SK-N-SH (cell line): Measurements from ENCODE around the gene HSPA4L. TPM values are rescaled to one million over a fixed set of nuclear protein-coding genes. Genes with fewer than 3 reads are reported as not detected.

Experiments
- CTCF ChIA-PET: fragments of 300-600, 350-600 bp; formaldehyde crosslinking; extraction: SDS; loops from one replicate; lab custom pipeline; 2021; lab: Yijun Ruan, JAX
- POLR2A ChIA-PET: fragments of 350-600 bp; sonication (Branson Sonifier 250); formaldehyde crosslinking; extraction: SDS; loops from one replicate; lab custom pipeline; 2020; ENCODE audit warnings: antibody characterized with exemption, inconsistent platforms; lab: Yijun Ruan, JAX
- DNase-seq: peaks from one replicate; pipeline ENCODE4 v3.0.0; 2012
- H2AFZ ChIP-seq: fragments of 200-600 bp; sonication (generic); 2 replicates; pipeline ENCODE4 v1.8.1; 2016; ENCODE audit warnings: antibody characterized with exemption, mild to moderate bottlenecking, low read depth
- H3F3A ChIP-seq: fragments of 200-600 bp; sonication (generic); replicated peaks from 2 replicates; pipeline ENCODE3; 2016; ENCODE audit warnings: antibody characterized with exemption, mild to moderate bottlenecking; ENCODE audit not compliant: insufficient read depth
- H3K27ac ChIP-seq, 2 experiments: fragments of 200-500 bp in 1 of 2; fragments of 200-600 bp in 1 of 2; sonication (Bioruptor generic) in 1 of 2; sonication (generic), shearing (Covaris generic) in 1 of 2; 2 replicates each; pipeline versions ENCODE4 v1.5.1 to v1.6.1; 2014 to 2016; ENCODE audit warnings: low read depth in 2 of 2, inconsistent platforms in 1 of 2, low read length in 1 of 2, mild to moderate bottlenecking in 1 of 2, mixed read lengths in 1 of 2
- H3K27me3 ChIP-seq: fragments of 200-600 bp; sonication (generic), shearing (Covaris generic); 2 replicates; pipeline ENCODE4 v1.6.1; 2016; ENCODE audit warnings: mixed run types; ENCODE audit not compliant: insufficient read depth
- H3K36me3 ChIP-seq, 2 experiments: fragments of 200-500 bp in 1 of 2; fragments of 200-600 bp in 1 of 2; sonication (Bioruptor generic) in 1 of 2; sonication (generic) in 1 of 2; replicated peaks in 1 of 2; 2 replicates each; pipeline versions ENCODE3 to v1.5.1; 2014 to 2016; ENCODE audit warnings: low read length in 1 of 2, mild to moderate bottlenecking in 1 of 2; ENCODE audit not compliant: insufficient read depth in 2 of 2, control insufficient read depth in 1 of 2
- H3K4me1 ChIP-seq, 2 experiments: fragments of 200-500 bp in 1 of 2; fragments of 200-600 bp in 1 of 2; sonication (Bioruptor generic) in 1 of 2; sonication (generic), shearing (Covaris generic) in 1 of 2; 2 replicates each; pipeline versions ENCODE4 v1.5.1 to v1.6.1; 2014 to 2016; ENCODE audit warnings: low read depth in 1 of 2, low read length in 1 of 2, mixed run types in 1 of 2; ENCODE audit not compliant: insufficient read depth in 2 of 2, control insufficient read depth in 1 of 2
- H3K4me2 ChIP-seq: fragments of 200-600 bp; sonication (generic), shearing (Covaris generic); 2 replicates; pipeline ENCODE4 v1.6.1; 2017; ENCODE audit warnings: mixed run types
- H3K4me3 ChIP-seq, 2 experiments: fragments of 200-500 bp in 1 of 2; fragments of 200-600 bp in 1 of 2; sonication (Bioruptor generic) in 1 of 2; sonication (generic), shearing (Covaris generic) in 1 of 2; 2 replicates each; pipeline versions ENCODE4 v1.5.1 to v1.8.1; 2014 to 2016; ENCODE audit warnings: low read depth in 2 of 2, inconsistent platforms in 1 of 2, low read length in 1 of 2, mild to moderate bottlenecking in 1 of 2, mixed read lengths in 1 of 2, moderate library complexity in 1 of 2
- H3K79me2 ChIP-seq: fragments of 200-600 bp; sonication (generic); 2 replicates; pipeline ENCODE4 v1.8.1; 2017; ENCODE audit warnings: mild to moderate bottlenecking; ENCODE audit not compliant: insufficient read depth
- H3K9ac ChIP-seq: fragments of 200-600 bp; sonication (generic); 2 replicates; pipeline ENCODE4 v1.6.1; 2017; ENCODE audit warnings: mixed run types
- H3K9me2 ChIP-seq: fragments of 200-600 bp; sonication (generic); 2 replicates; pipeline ENCODE4 v1.6.1; 2017; ENCODE audit warnings: mixed run types
- H3K9me3 ChIP-seq: fragments of 200-600 bp; sonication (generic); 2 replicates; pipeline ENCODE4 v1.6.1; 2017; ENCODE audit warnings: mixed run types, mild to moderate bottlenecking, moderate library complexity
- H4K20me1 ChIP-seq: fragments of 200-600 bp; sonication (generic); 2 replicates; pipeline ENCODE4 v1.6.1; 2017; ENCODE audit warnings: mild to moderate bottlenecking, mixed run types; ENCODE audit not compliant: insufficient read depth
- CHD2 ChIP-seq: fragments of 150-350 bp; IDR thresholded peaks from 2 replicates; pipeline ENCODE4 v1.6.1; 2018; ENCODE audit warnings: low read length; ENCODE audit not compliant: partially characterized antibody
- CTCF ChIP-seq: fragments of 200-600 bp; sonication (generic); IDR thresholded peaks from 2 replicates; pipeline ENCODE4 v1.6.1; 2017; ENCODE audit warnings: antibody characterized with exemption, mild to moderate bottlenecking, moderate library complexity
- ELF1 ChIP-seq: IDR thresholded peaks from 2 replicates; pipeline ENCODE4 v1.4.0; 2012
- EZH2phosphoT487 ChIP-seq: fragments of 200-600 bp; sonication (generic); IDR thresholded peaks from 2 replicates; pipeline ENCODE4 v1.6.1; 2017; ENCODE audit warnings: low read depth, mixed run types, mild to moderate bottlenecking, antibody characterized with exemption, moderate library complexity, borderline replicate concordance
- FOXM1 ChIP-seq: IDR thresholded peaks from 2 replicates; pipeline ENCODE4 v1.4.0; 2012; ENCODE audit warnings: low read depth, mild to moderate bottlenecking
- GABPA ChIP-seq: IDR thresholded peaks from 2 replicates; pipeline ENCODE4 v1.4.0; 2012; ENCODE audit warnings: low read depth, mild to moderate bottlenecking
- GATA2 ChIP-seq: sonication (generic); formaldehyde crosslinking; IDR thresholded peaks from 2 replicates; pipeline ENCODE4 v1.5.0; 2020; ENCODE audit warnings: mild to moderate bottlenecking, missing genetic modification reagents
- MAX ChIP-seq: IDR thresholded peaks from 2 replicates; pipeline ENCODE4 v1.4.0; 2012; ENCODE audit warnings: low read depth
- MEF2A ChIP-seq: IDR thresholded peaks from 2 replicates; pipeline ENCODE4 v1.4.0; 2012; ENCODE audit warnings: low read depth, borderline replicate concordance
- MXI1 ChIP-seq: IDR thresholded peaks from 2 replicates; pipeline ENCODE4 v1.6.1; 2012; ENCODE audit warnings: mild to moderate bottlenecking, low read depth, low read length, improper control_type of control experiment
- NRF1 ChIP-seq: IDR thresholded peaks from 2 replicates; pipeline ENCODE4 v1.6.1; 2012; ENCODE audit warnings: low read depth, mild to moderate bottlenecking, low read length
- RAD21 ChIP-seq: IDR thresholded peaks from 2 replicates; pipeline ENCODE4 v1.6.1; 2012; ENCODE audit warnings: mild to moderate bottlenecking, low read length
- RCOR1 ChIP-seq: fragments of 150-350 bp; IDR thresholded peaks from 2 replicates; pipeline ENCODE4 v1.6.1; 2017; ENCODE audit warnings: antibody characterized with exemption, low read length
- RFX5 ChIP-seq: IDR thresholded peaks from 2 replicates; pipeline ENCODE4 v1.6.1; 2012; ENCODE audit warnings: mild to moderate bottlenecking, improper control_type of control experiment, low read length
- RXRA ChIP-seq: IDR thresholded peaks from 2 replicates; pipeline ENCODE4 v1.4.0; 2012; ENCODE audit warnings: low read depth, mild to moderate bottlenecking, borderline replicate concordance
- SIN3A ChIP-seq: IDR thresholded peaks from 2 replicates; pipeline ENCODE4 v1.6.1; 2012; ENCODE audit warnings: low read depth, mild to moderate bottlenecking, low read length, moderate library complexity, borderline replicate concordance
- TAF1 ChIP-seq: IDR thresholded peaks from 2 replicates; pipeline ENCODE4 v1.6.1; 2012; ENCODE audit warnings: low read depth, mild to moderate bottlenecking, low read length, moderate library complexity, borderline replicate concordance
- TCF12 ChIP-seq: IDR thresholded peaks from 2 replicates; pipeline ENCODE4 v1.4.0; 2012
- TEAD4 ChIP-seq: IDR thresholded peaks from 2 replicates; pipeline ENCODE4 v1.4.0; 2012; ENCODE audit warnings: mild to moderate bottlenecking, borderline replicate concordance; ENCODE audit not compliant: insufficient read depth
- YY1 ChIP-seq: IDR thresholded peaks from 2 replicates; pipeline ENCODE4 v1.4.0; 2012; ENCODE audit warnings: low read depth, mild to moderate bottlenecking
- ZBTB33 ChIP-seq: IDR thresholded peaks from 2 replicates; pipeline ENCODE4 v1.4.0; 2012; ENCODE audit warnings: low read depth, borderline replicate concordance
- WGBS: methylation state at CpG from one replicate; pipeline ENCODE4 v1.1.6; 2017; ENCODE audit warnings: low lambda C conversion rate; 5-methylcytosine and 5-hydroxymethylcytosine counted together
- polyA plus RNA-seq, 3 experiments: library from polyadenylated mRNA; depleted of rRNA; stranded (reverse); fragments of >200 nt; gene quantifications; 2 replicates each; pipeline ENCODE4 v1.2.3, GENCODE V29; 2012
- TF ChIP-seq, protein P1 (sequence below): fragments of 150-350 bp; IDR thresholded peaks from 2 replicates; pipeline ENCODE4 v1.6.1; 2016; ENCODE audit warnings: mild to moderate bottlenecking, low read depth, low read length
- TF ChIP-seq, protein P2 (sequence below): IDR thresholded peaks from 2 replicates; pipeline ENCODE4; 2012
- TF ChIP-seq, protein P3 (sequence below): IDR thresholded peaks from 2 replicates; pipeline ENCODE4 v1.4.0; 2012; ENCODE audit warnings: low read depth, borderline replicate concordance

HSPA4L gene
- polyA plus RNA-seq, 1 of the 3 experiments (the other 2 are of a cell fraction) = 1.6 TPM

DNA sequence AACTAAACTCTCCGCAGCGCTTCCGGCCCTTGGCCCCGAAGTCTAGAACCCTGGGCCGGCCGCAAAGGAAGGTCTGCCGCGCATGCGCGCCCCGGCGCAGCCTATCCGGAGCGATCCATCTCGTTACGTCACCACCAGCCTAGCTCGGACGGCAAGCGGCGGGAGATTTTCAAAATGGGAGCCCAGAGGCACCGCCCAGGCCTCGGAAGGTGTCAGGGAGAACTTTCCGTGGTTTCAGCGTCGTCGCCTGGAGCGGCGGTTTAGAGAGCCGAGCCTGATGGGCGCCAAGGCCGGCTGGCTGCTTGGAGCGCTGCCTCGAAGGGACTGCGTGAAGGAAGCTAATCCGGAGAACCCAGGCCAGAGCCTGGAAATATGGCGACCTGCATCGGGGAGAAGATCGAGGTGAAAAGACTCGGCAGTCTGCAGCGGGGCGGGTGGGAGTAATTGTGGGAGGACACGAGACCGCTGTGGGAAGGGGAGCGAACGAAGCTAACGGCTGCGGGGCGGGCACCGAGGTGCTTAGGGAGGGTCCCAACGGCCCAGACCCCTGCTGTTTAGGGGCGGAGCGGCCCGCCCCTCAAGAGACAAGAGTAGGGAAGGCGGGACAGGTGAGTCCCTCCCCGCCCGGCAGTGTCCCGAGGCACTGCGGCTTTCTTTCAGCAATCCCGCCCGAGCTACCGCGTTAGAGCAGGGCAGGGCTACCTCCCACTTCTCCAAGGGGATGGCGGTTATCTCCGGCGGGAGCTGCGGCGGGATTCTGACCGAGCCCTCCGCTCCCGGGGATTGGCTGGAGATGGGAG lies 98.8 kb downstream of the HSPA4L start, which contains the start of gene PLK4:
Gene PLK4, plus strand, starts transcription at position 131 of the 800 bp plus-strand sequence. Its CDS starts 242 bp downstream, at position 373.
- CTCF ChIA-PET = interaction anchor here (1.1 to 1.5 kb wide), 2 partner anchors 84 to 98 kb away, joined by 3 to 6 read pairs; partner anchors contain the start of genes ABHD18 and MFSD8
- Histone ChIP-seq H3K4me2 (peak within 1 kb of the TSS; percentile 81), H3K9me2 (no peaks in the 10 kb centered on the region), H3K79me2 (peaks cover 58% of the 10 kb centered on the region), H3K4me1 (peaks cover 0 to 5% of the 10 kb centered on the region in 2 experiments; a peak in 3 of 4 replicates), H4K20me1 (no peaks in the 10 kb centered on the region), H3K9me3 (no peaks in the 10 kb centered on the region), H3K27ac (peak within 1 kb of the TSS; percentile 82 to 83), H3K4me3 (peak within 1 kb of the TSS; percentile 76 to 99), H3F3A (peaks cover under 1% of the 10 kb centered on the region), H3K27me3 (no peaks in the 10 kb centered on the region), H3K9ac (peak within 1 kb of the TSS; percentile 97), H2AFZ (peak within 1 kb of the TSS; percentile 98), H3K36me3 (peaks cover 9 to 19% of the 10 kb centered on the region in 2 experiments)
- POLR2A ChIA-PET = interaction anchor here (0.6 to 1.6 kb wide), 6 partner anchors 10 to 942 kb away, joined by 3 to 12 read pairs (median 6); partner anchors contain the start of genes ABHD18, HSPA4L, LARP1B and MFSD8
- DNase-seq = peak; percentile 94
- under 1% methylated on average over 42 of the region's 70 CpGs for WGBS
- no peak for TF ChIP-seq CTCF
- peak; percentile 93 for TF ChIP-seq NRF1
- peak; percentile 80; the same call in 1 of the 2 replicates for TF ChIP-seq ELF1
- no peak for TF ChIP-seq CHD2
- TF ChIP-seq MAX = peak; percentile 55
- no peak for TF ChIP-seq RAD21
- peak; percentile 87 for TF ChIP-seq YY1
- no peak for TF ChIP-seq GATA2 (CRISPR knock-in tag)
- TF ChIP-seq TCF12 = no peak
- TF ChIP-seq MEF2A = no peak
- peak; percentile 66 for TF ChIP-seq TAF1
- no peak for TF ChIP-seq RCOR1
- peak; percentile 95 for TF ChIP-seq MXI1
- TF ChIP-seq FOXM1 = 0 out of 2 replicates have a peak, but pooled peaks have one; percentile 44
- peak; percentile 93 for TF ChIP-seq RFX5
- TF ChIP-seq SIN3A = peak; percentile 97
- TF ChIP-seq, protein P1, sequence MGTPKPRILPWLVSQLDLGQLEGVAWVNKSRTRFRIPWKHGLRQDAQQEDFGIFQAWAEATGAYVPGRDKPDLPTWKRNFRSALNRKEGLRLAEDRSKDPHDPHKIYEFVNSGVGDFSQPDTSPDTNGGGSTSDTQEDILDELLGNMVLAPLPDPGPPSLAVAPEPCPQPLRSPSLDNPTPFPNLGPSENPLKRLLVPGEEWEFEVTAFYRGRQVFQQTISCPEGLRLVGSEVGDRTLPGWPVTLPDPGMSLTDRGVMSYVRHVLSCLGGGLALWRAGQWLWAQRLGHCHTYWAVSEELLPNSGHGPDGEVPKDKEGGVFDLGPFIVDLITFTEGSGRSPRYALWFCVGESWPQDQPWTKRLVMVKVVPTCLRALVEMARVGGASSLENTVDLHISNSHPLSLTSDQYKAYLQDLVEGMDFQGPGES = no peak
- no peak for TF ChIP-seq EZH2phosphoT487
- TF ChIP-seq RXRA = no peak
- TF ChIP-seq, protein P2, sequence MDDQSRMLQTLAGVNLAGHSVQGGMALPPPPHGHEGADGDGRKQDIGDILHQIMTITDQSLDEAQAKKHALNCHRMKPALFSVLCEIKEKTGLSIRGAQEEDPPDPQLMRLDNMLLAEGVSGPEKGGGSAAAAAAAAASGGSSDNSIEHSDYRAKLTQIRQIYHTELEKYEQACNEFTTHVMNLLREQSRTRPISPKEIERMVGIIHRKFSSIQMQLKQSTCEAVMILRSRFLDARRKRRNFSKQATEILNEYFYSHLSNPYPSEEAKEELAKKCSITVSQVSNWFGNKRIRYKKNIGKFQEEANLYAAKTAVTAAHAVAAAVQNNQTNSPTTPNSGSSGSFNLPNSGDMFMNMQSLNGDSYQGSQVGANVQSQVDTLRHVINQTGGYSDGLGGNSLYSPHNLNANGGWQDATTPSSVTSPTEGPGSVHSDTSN = 0 out of 2 replicates have a peak, but pooled peaks have one; percentile 13
- TF ChIP-seq, protein P3, sequence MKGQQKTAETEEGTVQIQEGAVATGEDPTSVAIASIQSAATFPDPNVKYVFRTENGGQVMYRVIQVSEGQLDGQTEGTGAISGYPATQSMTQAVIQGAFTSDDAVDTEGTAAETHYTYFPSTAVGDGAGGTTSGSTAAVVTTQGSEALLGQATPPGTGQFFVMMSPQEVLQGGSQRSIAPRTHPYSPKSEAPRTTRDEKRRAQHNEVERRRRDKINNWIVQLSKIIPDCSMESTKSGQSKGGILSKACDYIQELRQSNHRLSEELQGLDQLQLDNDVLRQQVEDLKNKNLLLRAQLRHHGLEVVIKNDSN = no peak
- TF ChIP-seq GABPA = no peak
- peak; percentile 60; the same call in 1 of the 2 replicates for TF ChIP-seq ZBTB33
- TF ChIP-seq TEAD4 = no peak
